Stimulated activated naive CD4-positive, alpha-beta T cell treated with Interleukin-2 at 50 U/mL for 16 hours (primary cell): Measurements from ENCODE around the gene KIF3A.

Experiments
- DNase-seq: peaks from one replicate; lab custom pipeline; 2025; lab: John Stamatoyannopoulos, UW

The KIF3A gene

GRCh38 chr5:132736853-132737833 lies at the start of gene KIF3A:
KIF3A (minus strand) TSS chr5:132737546; CDS start chr5:132737419, 127 bp downstream.
- DNase-seq = peak; percentile 99

GRCh38 chr5:132787076-132787475 lies 49.7 kb upstream of the KIF3A start:
- DNase-seq = no peak

GRCh38 chr5:132785864-132786263 lies 48.5 kb upstream of the KIF3A start:
- DNase-seq = no peak

DNA sequence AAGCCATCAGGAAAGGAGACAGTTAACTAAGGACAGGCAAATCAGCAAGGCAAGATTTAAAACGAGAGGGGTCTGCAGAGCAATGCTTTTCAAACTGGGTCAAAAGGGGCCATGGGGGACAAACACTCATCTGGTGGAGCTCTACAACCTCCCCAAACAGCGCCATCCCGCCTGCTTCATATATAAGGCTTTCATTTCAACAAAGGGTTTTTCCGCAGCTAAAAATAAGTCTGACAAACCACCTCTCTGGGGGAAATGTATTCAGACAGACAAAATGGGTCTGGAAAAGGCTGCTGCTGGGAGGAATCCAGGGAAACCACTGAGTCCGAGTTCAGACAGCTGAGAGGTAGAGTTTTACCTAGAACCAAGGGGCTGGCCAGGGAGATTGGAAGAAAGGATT lies 48.0 kb upstream of the KIF3A start:
- no peak for DNase-seq

- DNase-seq = no peak
Observed at GRCh38 chr5:132782101-132782500, 44.8 kb upstream of the KIF3A start.

DNA sequence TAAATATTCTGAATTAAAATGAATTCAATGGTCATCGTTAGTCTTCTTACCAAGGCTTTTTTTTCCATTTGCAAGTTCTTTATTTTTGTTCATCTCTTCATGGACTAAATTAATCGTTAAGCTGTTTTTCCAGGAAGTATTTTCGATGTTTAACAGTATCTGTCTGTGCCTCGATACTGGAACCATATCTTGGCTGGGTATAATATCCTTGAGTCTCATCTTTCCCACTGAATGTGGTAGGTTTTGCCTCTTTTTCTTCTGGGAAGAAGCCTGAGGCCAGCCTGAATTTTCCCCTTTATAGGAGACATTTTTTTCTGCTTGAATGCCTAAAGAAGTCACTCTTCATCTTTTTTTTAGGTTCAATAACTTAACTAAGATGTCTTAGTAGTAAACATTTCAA lies 43.7 kb upstream of the KIF3A start:
- no peak for DNase-seq

DNA sequence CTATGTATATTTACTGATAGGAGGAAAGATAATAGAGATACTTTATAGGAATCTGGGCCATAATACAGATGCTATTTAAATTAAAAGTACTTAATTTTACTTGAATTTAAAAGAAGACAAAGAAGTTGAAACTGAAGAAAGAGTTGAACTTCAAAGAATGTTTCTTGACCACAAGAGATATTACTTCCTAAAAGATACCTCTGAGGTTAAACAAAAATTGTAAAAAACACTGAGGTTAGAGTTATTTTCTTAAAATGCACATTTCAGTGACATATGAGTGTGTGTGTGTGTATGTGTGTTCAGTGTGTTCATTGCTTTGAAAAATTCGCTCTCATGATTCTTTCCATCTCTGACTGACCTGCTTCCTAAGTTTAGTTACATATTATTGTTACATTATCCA lies 43.2 kb upstream of the KIF3A start:
- no peak for DNase-seq

DNA sequence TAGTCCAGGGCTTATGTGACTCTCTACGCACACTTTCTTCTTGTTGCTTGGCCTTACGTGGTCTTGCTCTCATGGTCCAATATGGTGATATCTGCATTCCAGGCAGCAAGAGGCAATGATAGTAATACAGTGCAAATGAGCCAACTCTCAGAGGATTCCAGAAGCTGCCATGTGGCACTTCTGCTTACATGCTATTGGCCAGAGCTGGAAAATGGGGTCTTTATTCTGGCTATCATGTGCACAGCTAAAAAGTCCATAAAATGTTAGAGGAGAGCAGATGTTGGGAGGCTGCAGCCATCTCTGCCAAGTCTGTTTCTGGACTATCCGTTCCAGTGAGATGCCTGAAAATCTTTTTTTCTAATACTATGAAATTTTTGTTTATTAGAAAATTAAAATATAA lies 42.6 kb upstream of the KIF3A start:
- no peak for DNase-seq

- DNase-seq = no peak
Observed at GRCh38 chr5:132778856-132779255, 41.5 kb upstream of the KIF3A start.

DNA sequence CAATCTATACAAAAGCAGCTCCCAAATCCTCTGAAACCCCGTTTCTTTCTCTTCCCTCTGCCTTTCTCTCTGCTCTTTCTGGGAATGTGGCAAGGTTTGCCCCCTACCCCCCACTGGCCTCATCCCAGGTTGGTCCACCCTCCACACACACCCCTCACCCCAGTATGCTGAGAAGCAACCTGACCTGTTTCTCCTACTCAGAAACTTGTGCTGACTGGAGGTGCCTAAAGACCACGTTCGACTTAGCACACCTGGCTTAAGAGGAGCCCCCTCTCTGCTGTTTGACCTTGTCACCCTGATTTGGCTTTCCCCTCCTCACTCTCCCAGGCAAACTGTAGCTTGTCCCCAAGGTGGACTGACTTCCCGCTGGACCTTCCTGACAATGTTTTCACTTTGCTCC lies 40.8 kb upstream of the KIF3A start:
- DNase-seq = no peak

GRCh38 chr5:132777209-132778069 lies 40.1 kb upstream of the KIF3A start, which contains the start of gene SEPTIN8:
SEPTIN8 (minus strand) TSS chr5:132777239; CDS start chr5:132777137, 102 bp downstream.
- peak; percentile 13 for DNase-seq

DNA sequence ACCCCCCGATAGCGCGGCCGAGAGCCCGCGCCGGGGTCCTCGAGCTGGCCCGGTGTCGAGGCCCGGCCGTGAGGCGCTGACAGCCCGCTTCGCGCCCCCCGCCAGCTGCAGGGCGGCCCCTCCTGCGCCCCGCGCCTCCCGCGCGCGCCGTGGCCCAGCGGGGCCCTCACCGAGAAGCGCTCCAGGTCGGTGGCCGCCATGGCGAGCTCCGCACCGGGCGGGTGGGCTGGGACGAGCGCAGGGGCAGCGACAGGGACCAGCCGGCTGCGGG lies 39.5 kb upstream of the KIF3A start:
- DNase-seq = no peak

- no peak for DNase-seq
Observed at GRCh38 chr5:132776131-132776937, 39.0 kb upstream of the KIF3A start.

DNA sequence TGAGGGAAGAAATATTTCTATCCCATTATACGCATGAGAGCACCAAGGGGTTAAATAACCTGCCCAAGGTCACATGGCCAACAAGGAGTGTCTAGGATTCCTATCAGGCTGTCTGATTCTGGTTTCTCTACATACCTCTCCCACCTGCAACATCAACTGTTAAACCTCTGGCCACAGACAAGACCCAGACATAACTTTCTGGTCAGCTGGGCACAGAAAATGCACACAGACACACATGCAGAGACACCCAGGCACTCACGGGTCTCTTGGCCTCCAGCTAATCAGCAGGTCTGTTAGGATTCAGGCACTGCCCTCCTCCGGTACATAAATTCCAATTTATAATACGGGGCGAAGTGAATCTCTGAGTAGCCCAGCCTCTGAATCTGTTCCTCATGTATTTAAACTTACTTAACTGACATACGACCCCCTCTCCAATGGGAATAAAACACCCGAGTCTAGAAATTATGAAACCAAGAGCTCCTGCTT lies 38.2 kb upstream of the KIF3A start:
- no peak for DNase-seq

DNA sequence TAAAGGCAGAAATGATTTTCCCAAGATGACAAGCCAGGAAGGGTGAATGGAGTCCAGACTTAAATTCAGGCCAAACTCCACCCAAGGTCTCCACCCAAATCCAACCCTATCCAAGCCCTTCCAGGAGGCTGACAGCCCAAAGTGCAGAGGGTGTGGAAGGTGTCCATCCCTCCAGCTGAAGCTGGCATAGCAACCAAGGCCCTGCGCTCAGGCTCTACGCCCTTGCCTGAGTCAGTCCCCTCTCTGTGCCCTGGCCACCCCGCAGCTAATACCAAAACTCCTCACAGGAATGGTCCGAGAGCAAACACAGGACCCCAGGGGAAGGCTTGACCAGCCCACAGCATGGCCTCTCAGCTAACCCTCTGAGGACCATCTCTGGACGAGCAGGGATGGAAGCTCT lies 37.5 kb upstream of the KIF3A start:
- DNase-seq = no peak

GRCh38 chr5:132774406-132774805 lies 37.1 kb upstream of the KIF3A start:
- no peak for DNase-seq

DNA sequence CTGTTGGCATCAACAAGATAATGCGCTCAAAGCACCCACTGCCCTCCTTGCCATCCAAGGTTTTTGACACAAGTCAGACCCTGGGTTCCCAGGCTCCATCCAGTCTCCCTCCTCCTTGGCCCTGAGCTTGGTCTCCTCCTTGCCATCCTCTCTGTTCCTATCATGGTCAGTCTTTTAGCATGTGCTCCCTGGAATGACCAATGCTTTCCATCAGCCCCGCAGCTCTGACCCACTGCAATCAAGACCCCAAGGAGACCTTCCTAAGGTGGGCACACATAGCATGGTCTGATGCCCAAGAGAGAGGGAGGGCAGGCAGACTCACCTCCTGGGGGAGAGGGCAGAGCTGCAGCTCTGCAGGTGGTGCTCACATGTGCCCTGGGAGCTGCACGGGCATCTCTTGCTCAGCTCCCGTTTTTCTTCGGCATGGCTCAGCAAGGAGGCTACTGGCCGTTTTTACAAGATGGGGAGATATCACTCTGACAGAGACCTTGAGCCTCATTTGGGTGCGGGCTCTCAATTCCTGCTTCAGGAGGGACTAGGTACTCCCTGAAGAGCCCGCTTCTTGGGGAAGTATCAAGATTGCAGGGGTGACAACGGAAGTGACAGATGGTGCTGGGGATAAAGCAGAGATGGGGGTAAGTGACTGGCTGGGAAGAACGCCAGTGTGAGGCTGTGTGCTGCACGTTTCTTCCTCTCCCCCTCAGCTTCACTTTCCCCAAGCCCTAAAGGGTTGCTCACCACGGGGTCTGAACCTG lies 36.4 kb upstream of the KIF3A start:
- no peak for DNase-seq

- no peak for DNase-seq
Observed at GRCh38 chr5:132773114-132773513, 35.8 kb upstream of the KIF3A start.

DNA sequence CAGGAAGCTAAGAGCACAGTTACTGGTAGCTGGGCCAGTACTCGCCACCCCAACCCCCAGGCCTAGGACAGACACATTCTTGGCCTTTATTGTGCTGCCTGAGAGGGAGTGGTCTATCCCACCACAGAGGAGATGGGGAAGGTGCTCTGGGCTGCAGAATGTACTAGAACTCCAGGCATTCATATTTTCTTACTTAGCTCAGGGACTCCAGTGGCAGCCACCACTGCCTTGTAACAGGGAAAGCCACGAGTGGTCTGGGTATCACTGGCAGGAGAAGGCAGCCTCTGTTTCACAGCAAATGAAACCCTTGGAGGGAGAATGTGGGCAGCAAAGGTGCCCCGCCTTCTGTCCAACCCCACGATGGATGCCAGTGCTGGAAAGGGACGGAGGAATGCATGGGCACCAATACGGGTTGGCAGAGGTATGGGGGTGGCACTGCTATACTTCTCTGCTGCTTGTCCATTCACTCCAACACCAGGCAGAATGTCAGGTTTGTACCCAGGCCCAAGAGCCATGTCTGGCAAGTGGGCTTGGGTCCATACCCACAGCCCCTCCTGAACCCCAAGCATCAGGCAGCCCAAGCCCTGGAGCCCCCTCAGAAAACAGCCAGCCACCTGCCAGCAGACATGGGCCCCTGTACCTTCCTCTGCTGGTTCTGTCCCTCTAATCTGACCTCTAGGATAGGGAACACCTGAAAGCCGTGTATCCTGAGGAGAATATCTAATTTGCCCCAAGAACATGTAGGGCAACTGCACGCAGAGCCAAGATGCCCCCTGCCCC lies 35.1 kb upstream of the KIF3A start:
- no peak for DNase-seq

DNA sequence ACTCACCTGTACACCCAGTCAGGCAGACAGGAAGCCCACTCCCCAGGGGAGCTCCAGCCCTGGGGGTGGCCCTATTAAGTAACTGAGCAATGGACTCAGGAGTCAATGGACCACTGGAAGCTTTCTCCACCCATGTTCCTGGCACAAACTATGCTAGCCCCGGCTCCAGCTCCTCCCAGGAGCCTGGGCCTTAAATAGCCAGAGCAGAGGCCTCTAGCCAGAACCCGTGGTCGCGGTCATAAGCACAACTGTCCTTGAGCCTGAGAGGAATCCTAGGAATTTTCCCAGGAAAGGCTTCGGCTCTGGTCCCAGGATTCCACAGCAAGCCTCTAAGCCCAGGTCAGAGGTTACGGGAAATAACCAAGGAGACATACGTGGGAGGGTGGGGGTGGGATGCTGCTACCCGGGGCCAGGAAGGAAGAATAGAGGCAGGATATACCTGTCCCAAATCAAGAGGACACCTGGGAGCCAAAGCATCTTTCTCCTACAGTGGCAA lies 34.2 kb upstream of the KIF3A start:
- DNase-seq = no peak
